Mesenchymal stem cell (in vitro differentiated cells and primary cell): ENCODE measurements around the gene HCAR3.
A peak's percentile ranks its signal among the peaks of the same experiment; 100 is the strongest.

Experiments
- DNase-seq: peaks from one replicate; pipeline ENCODE4 v3.0.0-alpha.2; 2013
- H2AFZ ChIP-seq: one replicate; pipeline ENCODE4 v1.6.1; 2013; ENCODE audit warnings: low read depth, mild to moderate bottlenecking, control low read depth, inconsistent platforms, low read length, moderate library complexity
- H2AK5ac ChIP-seq: 2 replicates; pipeline ENCODE4 v1.6.1; 2013; ENCODE audit warnings: low read length, moderate library complexity, mild to moderate bottlenecking, inconsistent platforms; ENCODE audit not compliant: severe bottlenecking
- H2BK120ac ChIP-seq: one replicate; pipeline ENCODE4 v1.6.1; 2013; ENCODE audit warnings: low read depth, mild to moderate bottlenecking, inconsistent platforms, low read length, moderate library complexity
- H2BK12ac ChIP-seq, 2 experiments: one replicate each; pipeline ENCODE4 v1.6.1; 2013; ENCODE audit warnings: inconsistent platforms in 2 of 2, low read length in 2 of 2, mild to moderate bottlenecking in 2 of 2, moderate library complexity in 2 of 2, control low read depth in 1 of 2
- H2BK15ac ChIP-seq: one replicate; pipeline ENCODE4 v1.6.1; 2013; ENCODE audit warnings: mild to moderate bottlenecking, low read depth, inconsistent platforms; ENCODE audit not compliant: poor library complexity, severe bottlenecking
- H2BK5ac ChIP-seq: 2 replicates; pipeline ENCODE4 v1.6.1; 2013; ENCODE audit warnings: low read depth, mild to moderate bottlenecking, low read length, control low read depth, inconsistent platforms; ENCODE audit not compliant: poor library complexity, severe bottlenecking
- H3K14ac ChIP-seq, 2 experiments: one replicate each; pipeline ENCODE4 v1.6.1; 2013; ENCODE audit warnings: inconsistent platforms in 2 of 2, low read length in 2 of 2, control low read depth in 1 of 2, mild to moderate bottlenecking in 1 of 2, moderate library complexity in 1 of 2
- H3K18ac ChIP-seq, 2 experiments: one replicate each; pipeline ENCODE4 v1.6.1; 2013; ENCODE audit warnings: inconsistent platforms in 2 of 2, low read length in 2 of 2, control low read depth in 1 of 2, low read depth in 1 of 2, mild to moderate bottlenecking in 1 of 2
- H3K23ac ChIP-seq, 2 experiments: one replicate each; pipeline ENCODE4 v1.6.1; 2013; ENCODE audit warnings: inconsistent platforms in 2 of 2, low read length in 2 of 2, mild to moderate bottlenecking in 2 of 2, moderate library complexity in 2 of 2, control low read depth in 1 of 2
- H3K27ac ChIP-seq: 2 replicates; pipeline ENCODE4 v1.5.1; 2013; ENCODE audit warnings: mild to moderate bottlenecking, moderate library complexity, low read length, control low read depth, inconsistent platforms; ENCODE audit not compliant: poor library complexity, severe bottlenecking
- H3K27me3 ChIP-seq, 2 experiments: 2 replicates each; pipeline versions ENCODE4 v1.6.1 to v1.7.0; 2013; ENCODE audit warnings: low read length in 2 of 2, mild to moderate bottlenecking in 2 of 2, moderate library complexity in 2 of 2, control low read depth in 1 of 2, inconsistent platforms in 1 of 2; ENCODE audit not compliant: control insufficient read depth in 1 of 2, insufficient read depth in 1 of 2
- H3K36me3 ChIP-seq, 2 experiments: 2 replicates each; pipeline versions ENCODE4 v1.6.1 to v1.7.0; 2013; ENCODE audit warnings: low read length in 2 of 2, control low read depth in 1 of 2, inconsistent platforms in 1 of 2, low read depth in 1 of 2, mild to moderate bottlenecking in 1 of 2; ENCODE audit not compliant: insufficient read depth in 2 of 2, control insufficient read depth in 1 of 2
- H3K4ac ChIP-seq, 2 experiments: one replicate each; pipeline ENCODE4 v1.6.1; 2013; ENCODE audit warnings: inconsistent platforms in 2 of 2, low read length in 2 of 2, mild to moderate bottlenecking in 2 of 2, moderate library complexity in 2 of 2, control low read depth in 1 of 2, low read depth in 1 of 2
- H3K4me1 ChIP-seq: 2 replicates; pipeline ENCODE4 v1.6.1; 2013; ENCODE audit warnings: low read depth, low read length, control low read depth; ENCODE audit not compliant: control insufficient read depth, insufficient read depth
- H3K4me2 ChIP-seq: 2 replicates; pipeline ENCODE4 v1.6.1; 2013; ENCODE audit warnings: low read length, mild to moderate bottlenecking, inconsistent platforms; ENCODE audit not compliant: poor library complexity, severe bottlenecking
- H3K4me3 ChIP-seq, 2 experiments: 2 replicates each; pipeline versions ENCODE4 v1.5.1 to v1.7.0; 2013; ENCODE audit warnings: low read length in 2 of 2, mild to moderate bottlenecking in 2 of 2, control low read depth in 1 of 2, low read depth in 1 of 2; ENCODE audit not compliant: insufficient read depth in 1 of 2
- H3K79me1 ChIP-seq: replicated peaks from 2 replicates; pipeline ENCODE4 v1.6.1; 2013; ENCODE audit warnings: mild to moderate bottlenecking, control low read depth, low read length, inconsistent platforms; ENCODE audit not compliant: poor library complexity, severe bottlenecking
- H3K9ac ChIP-seq: 2 replicates; pipeline ENCODE4 v1.7.0; 2013; ENCODE audit warnings: mild to moderate bottlenecking, low read length, moderate library complexity
- H3K9me3 ChIP-seq: 2 replicates; pipeline ENCODE4 v1.7.0; 2013; ENCODE audit warnings: mild to moderate bottlenecking, low read length; ENCODE audit not compliant: control insufficient read depth
- H4K8ac ChIP-seq: one replicate; pipeline ENCODE4 v1.6.1; 2013; ENCODE audit warnings: inconsistent platforms, mild to moderate bottlenecking, low read length, moderate library complexity
- H4K91ac ChIP-seq: one replicate; pipeline ENCODE4 v1.6.1; 2013; ENCODE audit warnings: mild to moderate bottlenecking, low read length, inconsistent platforms
- WGBS: methylation state at CpG from one replicate; pipeline ENCODE4 v1.1.7; 2013; ENCODE audit warnings: mixed read lengths; 5-methylcytosine and 5-hydroxymethylcytosine counted together

The HCAR3 gene

GRCh38 chr12:122747224-122748135, 30.9 kb upstream of the HCAR3 start:
- Histone ChIP-seq H2BK12ac (no peak overlapping the region), H4K91ac (no peak overlapping the region), H2BK15ac (no peak overlapping the region), H3K4me1 (peaks cover 3% of the 10 kb centered on the region), H2AFZ (no peak overlapping the region), H3K4me2 (no peak overlapping the region), H2AK5ac (no peak overlapping the region), H3K23ac (no peak overlapping the region), H3K27ac (no peak overlapping the region), H2BK5ac (no peak overlapping the region), H4K8ac (no peak overlapping the region), H3K27me3 (no peaks in the 10 kb centered on the region), H3K9ac (no peak overlapping the region), H3K4ac (no peak overlapping the region), H3K14ac (no peak overlapping the region), H3K9me3 (no peaks in the 10 kb centered on the region), H2BK120ac (no peak overlapping the region), H3K18ac (no peak overlapping the region), H3K79me1 (no peaks in the 10 kb centered on the region), H3K4me3 (no peak overlapping the region), H3K36me3 (no peaks in the 10 kb centered on the region)
- 91% methylated on average over 6 of the region's 9 CpGs for WGBS
- DNase-seq: no peak

- Histone ChIP-seq H3K4me3 (no peak overlapping the region), H2BK12ac (no peak overlapping the region), H3K4ac (no peak overlapping the region), H3K23ac (no peak overlapping the region), H3K27me3 (no peaks in the 10 kb centered on the region), H3K9ac (no peak overlapping the region), H2BK5ac (no peak overlapping the region), H4K91ac (no peak overlapping the region), H2BK120ac (no peak overlapping the region), H2AK5ac (no peak overlapping the region), H3K9me3 (no peaks in the 10 kb centered on the region), H4K8ac (no peak overlapping the region), H3K4me2 (no peak overlapping the region), H3K18ac (no peak overlapping the region), H2BK15ac (no peak overlapping the region), H3K14ac (no peak overlapping the region), H3K4me1 (no peaks in the 10 kb centered on the region), H2AFZ (no peak overlapping the region), H3K27ac (no peak overlapping the region), H3K79me1 (no peaks in the 10 kb centered on the region), H3K36me3 (no peaks in the 10 kb centered on the region)
- WGBS: 95% methylated on average over 4 of the region's 7 CpGs
- no peak for DNase-seq
These were observed 27.4 kb upstream of the HCAR3 start for GRCh38 chr12:122743895-122744525.

- Histone ChIP-seq H3K23ac (no peak overlapping the region), H3K27ac (no peak overlapping the region), H2BK12ac (no peak overlapping the region), H3K14ac (no peak overlapping the region), H2BK15ac (no peak overlapping the region), H3K18ac (no peak overlapping the region), H3K4me3 (no peak overlapping the region), H3K4me1 (no peaks in the 10 kb centered on the region), H3K36me3 (no peaks in the 10 kb centered on the region), H2BK120ac (no peak overlapping the region), H3K9me3 (no peaks in the 10 kb centered on the region), H4K91ac (peak overlapping the region; percentile 28), H2BK5ac (no peak overlapping the region), H2AFZ (no peak overlapping the region), H3K27me3 (no peaks in the 10 kb centered on the region), H3K79me1 (no peaks in the 10 kb centered on the region), H3K9ac (no peak overlapping the region), H3K4me2 (no peak overlapping the region), H4K8ac (no peak overlapping the region), H3K4ac (no peak overlapping the region), H2AK5ac (no peak overlapping the region)
- no peak for DNase-seq
- WGBS: 94% methylated on average over 7 of the region's 7 CpGs
These were observed 23.7 kb upstream of the HCAR3 start for GRCh38 chr12:122740351-122740750.

GRCh38 chr12:122738571-122738970, 22.0 kb upstream of the HCAR3 start:
- no peak overlapping the region for H2BK120ac ChIP-seq
- no peak overlapping the region for H3K18ac ChIP-seq
- 100% methylated on average over 3 of the region's 7 CpGs for WGBS
- no peak overlapping the region for H4K8ac ChIP-seq
- H3K27ac ChIP-seq: no peak overlapping the region
- no peak overlapping the region for H3K9ac ChIP-seq
- no peak overlapping the region for H3K4me3 ChIP-seq
- no peak overlapping the region for H2AFZ ChIP-seq
- no peak overlapping the region for H3K4me2 ChIP-seq
- no peak overlapping the region for H2AK5ac ChIP-seq
- H3K23ac ChIP-seq: no peak overlapping the region
- H3K27me3 ChIP-seq: no peaks in the 10 kb centered on the region
- no peaks in the 10 kb centered on the region for H3K4me1 ChIP-seq
- DNase-seq: no peak
- no peak overlapping the region for H4K91ac ChIP-seq
- H3K36me3 ChIP-seq: no peaks in the 10 kb centered on the region
- H3K14ac ChIP-seq: no peak overlapping the region
- H2BK12ac ChIP-seq: no peak overlapping the region
- H3K79me1 ChIP-seq: no peaks in the 10 kb centered on the region
- no peak overlapping the region for H3K4ac ChIP-seq
- no peak overlapping the region for H2BK15ac ChIP-seq
- no peaks in the 10 kb centered on the region for H3K9me3 ChIP-seq
- no peak overlapping the region for H2BK5ac ChIP-seq
